ENCODE measurements around the gene FAM180B. TPM values are rescaled to one million over a fixed set of nuclear protein-coding genes. Genes with fewer than 3 reads are reported as not detected.
"Not testable (repeated sequence)": the region's sequence is repeated elsewhere in the genome, so short reads cannot be mapped to it uniquely, and the experiment has no call there.

Gene FAM180B
- total and polyA plus RNA-seq, 4 donors, result 1.5 to 2.9 (median 1.7) TPM

DNA sequence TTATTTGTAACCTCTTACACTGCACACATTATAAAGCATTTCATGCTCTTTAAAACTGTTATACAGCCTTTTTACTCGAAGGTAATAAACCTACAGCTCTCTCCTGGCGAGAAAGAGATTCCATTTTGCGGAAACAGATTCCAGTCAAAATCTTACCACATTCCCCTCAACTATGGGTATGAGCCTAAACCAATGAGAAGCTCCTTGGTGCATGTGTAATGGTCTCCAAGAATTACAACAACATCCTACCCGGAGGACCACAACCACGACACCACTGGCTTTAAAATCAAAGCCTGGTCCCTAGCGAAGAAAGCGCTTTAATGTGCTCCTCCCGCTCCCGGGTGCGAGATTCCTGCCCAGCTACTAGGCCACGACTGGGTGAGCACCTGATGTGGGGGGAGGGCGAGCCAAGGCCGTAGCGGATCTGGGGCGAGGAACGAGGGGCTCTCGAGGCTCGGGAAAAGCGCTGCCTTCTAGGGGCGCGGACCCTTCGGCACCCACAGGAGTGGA, 34.4 kb upstream of the FAM180B start:
- Histone ChIP-seq H3K4me1 (ENCODE audit: control insufficient read depth, insufficient read depth, low read length) (peaks cover 11% of the 10 kb centered on the region), H3K4me3 (ENCODE audit: low read depth, low read length) (peak overlapping the region; percentile 92), H3K36me3 (ENCODE audit: control insufficient read depth, insufficient read depth, low read length) (peaks cover 3% of the 10 kb centered on the region), H3K27ac (ENCODE audit: low read depth, low read length) (peak overlapping the region; percentile 88), H3K9me3 (ENCODE audit: control insufficient read depth, insufficient read depth, low read length) (no peaks in the 10 kb centered on the region), H3K27me3 (ENCODE audit: control insufficient read depth, insufficient read depth, low read length) (no peaks in the 10 kb centered on the region)
- DNase-seq (ENCODE audit: low read depth in 4 of 6, low spot score in 6 of 6), result peak in 2 of 6 donors; percentile 43 to 56
- WGBS (ENCODE audit: insufficient coverage), result 0% methylated on average over 16 of the region's 22 CpGs

DNA sequence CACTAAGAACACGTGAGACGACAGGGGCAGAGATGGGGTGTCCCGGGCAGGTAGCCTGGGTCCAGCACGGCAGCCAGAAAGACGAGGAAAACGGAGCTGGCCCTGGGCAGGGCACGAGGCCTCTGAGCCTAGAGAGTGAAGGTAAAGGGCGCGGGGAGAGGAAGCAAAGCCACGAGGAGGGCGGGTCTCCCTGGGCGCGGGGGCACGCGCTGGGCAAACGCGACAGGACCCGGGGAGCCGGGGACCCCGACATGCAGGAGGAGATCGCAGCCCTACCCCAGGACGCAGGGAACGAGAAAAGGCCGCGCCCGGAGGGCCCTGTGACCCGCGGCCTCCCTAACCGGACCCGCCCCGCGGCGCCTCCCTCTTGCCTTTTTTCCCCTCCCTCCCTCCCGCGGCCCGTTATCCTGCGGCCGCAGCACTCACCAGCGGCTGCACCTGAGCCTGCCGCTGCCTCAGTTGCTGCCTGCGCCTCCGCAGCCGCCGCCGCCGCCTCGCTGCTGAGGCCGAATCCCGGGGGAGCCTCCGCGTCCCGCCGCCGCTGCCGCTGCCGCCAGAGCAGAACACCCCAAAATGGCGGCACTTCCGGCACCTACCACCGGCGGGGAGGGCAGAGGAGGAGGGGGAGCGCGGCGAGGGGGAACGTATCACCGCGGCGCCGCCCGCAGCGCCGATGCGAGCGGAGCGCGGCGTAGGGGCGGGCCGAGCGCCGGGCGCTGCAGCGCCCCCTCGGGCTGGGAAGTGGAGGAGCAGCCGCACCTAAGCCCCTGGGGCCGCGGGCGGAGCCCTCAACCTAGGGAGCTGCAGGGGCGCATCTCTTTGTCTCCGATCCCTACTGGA, 33.7 kb upstream of the FAM180B start, which contains the start of gene CELF1:
TSS of gene CELF1 (minus strand) at position 567 of the 840 bp plus-strand sequence. CDS start 53,609 bp downstream, outside the sequence.
- WGBS (ENCODE audit: insufficient coverage), result under 1% methylated on average over 89 of the region's 89 CpGs
- DNase-seq (ENCODE audit: low read depth in 4 of 6, low spot score in 6 of 6), result peak in 5 of 6 donors; percentile 81 to 98 (median 90)
- peak within 1 kb of the TSS; percentile 90 for H3K27ac ChIP-seq (ENCODE audit: low read depth, low read length)
- H3K36me3 ChIP-seq (ENCODE audit: control insufficient read depth, insufficient read depth, low read length), result peaks cover 3% of the 10 kb centered on the region
- H3K4me3 ChIP-seq (ENCODE audit: low read depth, low read length), result peak within 1 kb of the TSS; percentile 92
- peaks cover 11% of the 10 kb centered on the region for H3K4me1 ChIP-seq (ENCODE audit: control insufficient read depth, insufficient read depth, low read length)
- no peaks in the 10 kb centered on the region for H3K27me3 ChIP-seq (ENCODE audit: control insufficient read depth, insufficient read depth, low read length)
- no peaks in the 10 kb centered on the region for H3K9me3 ChIP-seq (ENCODE audit: control insufficient read depth, insufficient read depth, low read length)

DNA sequence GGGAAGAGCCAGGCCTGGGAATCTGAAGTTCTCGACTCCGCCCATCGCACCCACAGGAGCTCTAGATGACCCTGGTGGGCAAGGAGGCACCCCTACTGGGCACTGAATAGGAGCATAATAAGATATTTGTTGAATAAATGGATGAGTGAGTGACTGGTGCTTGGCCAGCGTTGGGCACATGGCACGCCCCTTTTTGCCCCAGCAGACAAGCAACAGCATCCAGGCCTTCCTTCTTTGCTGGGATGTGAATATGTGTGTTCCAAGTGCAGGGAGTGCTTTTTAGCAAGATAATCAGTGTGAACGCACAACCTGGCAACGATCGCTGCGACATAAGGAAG, 33.1 kb upstream of the FAM180B start:
- 2% methylated on average over 5 of the region's 9 CpGs for WGBS (ENCODE audit: insufficient coverage)
- Histone ChIP-seq H3K4me3 (ENCODE audit: low read depth, low read length) (peak overlapping the region; percentile 92), H3K27ac (ENCODE audit: low read depth, low read length) (peak overlapping the region; percentile 90), H3K27me3 (ENCODE audit: control insufficient read depth, insufficient read depth, low read length) (no peaks in the 10 kb centered on the region), H3K36me3 (ENCODE audit: control insufficient read depth, insufficient read depth, low read length) (peaks cover 3% of the 10 kb centered on the region), H3K4me1 (ENCODE audit: control insufficient read depth, insufficient read depth, low read length) (peaks cover 11% of the 10 kb centered on the region), H3K9me3 (ENCODE audit: control insufficient read depth, insufficient read depth, low read length) (no peaks in the 10 kb centered on the region)
- peak in 1 of 6 donors; percentile 72 for DNase-seq (ENCODE audit: low read depth in 4 of 6, low spot score in 6 of 6)

DNA sequence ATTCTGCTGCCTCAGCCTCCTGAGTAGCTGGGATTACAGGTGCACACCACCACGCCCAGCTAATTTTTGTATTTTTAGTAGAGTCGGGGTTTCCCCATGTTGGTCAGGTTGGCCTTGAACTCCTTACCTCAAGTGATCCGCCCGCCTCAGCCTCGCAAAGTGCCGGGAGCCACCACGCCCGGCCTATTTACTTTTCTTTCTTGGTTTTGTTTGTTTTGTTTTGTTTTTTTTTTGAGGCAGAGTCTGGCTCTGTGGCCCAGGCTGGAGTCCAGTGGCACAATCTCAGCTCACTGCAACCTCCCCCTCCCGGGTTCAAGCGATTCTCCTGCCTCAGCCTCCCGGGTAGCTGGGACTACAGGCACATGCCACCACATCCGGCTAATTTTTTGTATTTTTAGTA, 29.5 kb upstream of the FAM180B start:
- not testable (repeated sequence) for H3K27ac ChIP-seq (ENCODE audit: low read depth, low read length); H3K27me3 ChIP-seq (ENCODE audit: control insufficient read depth, insufficient read depth, low read length); H3K4me3 ChIP-seq (ENCODE audit: low read depth, low read length); H3K36me3 ChIP-seq (ENCODE audit: control insufficient read depth, insufficient read depth, low read length); H3K9me3 ChIP-seq (ENCODE audit: control insufficient read depth, insufficient read depth, low read length); H3K4me1 ChIP-seq (ENCODE audit: control insufficient read depth, insufficient read depth, low read length); DNase-seq (ENCODE audit: low read depth in 4 of 6, low spot score in 6 of 6)
- 100% methylated on average over 4 of the region's 12 CpGs for WGBS (ENCODE audit: insufficient coverage)

DNA sequence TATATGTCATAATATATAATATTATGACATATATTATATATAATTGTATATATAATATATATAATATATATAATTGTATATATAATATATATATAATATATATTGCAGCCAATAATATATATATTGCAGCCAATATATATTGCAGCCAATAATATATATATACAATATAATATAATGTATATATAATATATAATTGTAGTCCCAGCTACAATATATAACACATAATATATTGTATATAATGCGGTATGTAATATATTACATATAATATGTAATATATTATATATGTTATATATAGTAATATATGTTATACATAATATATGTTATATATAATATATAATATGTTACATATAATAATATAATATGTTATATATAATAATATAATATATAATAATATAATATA, 27.8 kb upstream of the FAM180B start:
- no peak overlapping the region for H3K27ac ChIP-seq (ENCODE audit: low read depth, low read length)
- H3K9me3 ChIP-seq (ENCODE audit: control insufficient read depth, insufficient read depth, low read length), result no peaks in the 10 kb centered on the region
- no peaks in the 10 kb centered on the region for H3K4me1 ChIP-seq (ENCODE audit: control insufficient read depth, insufficient read depth, low read length)
- DNase-seq (ENCODE audit: low read depth in 4 of 6, low spot score in 6 of 6), result no peak
- no peak overlapping the region for H3K4me3 ChIP-seq (ENCODE audit: low read depth, low read length)
- no peaks in the 10 kb centered on the region for H3K27me3 ChIP-seq (ENCODE audit: control insufficient read depth, insufficient read depth, low read length)
- WGBS (ENCODE audit: insufficient coverage), result no CpG with 5 or more reads among the region's 1 CpG
- no peaks in the 10 kb centered on the region for H3K36me3 ChIP-seq (ENCODE audit: control insufficient read depth, insufficient read depth, low read length)

DNA sequence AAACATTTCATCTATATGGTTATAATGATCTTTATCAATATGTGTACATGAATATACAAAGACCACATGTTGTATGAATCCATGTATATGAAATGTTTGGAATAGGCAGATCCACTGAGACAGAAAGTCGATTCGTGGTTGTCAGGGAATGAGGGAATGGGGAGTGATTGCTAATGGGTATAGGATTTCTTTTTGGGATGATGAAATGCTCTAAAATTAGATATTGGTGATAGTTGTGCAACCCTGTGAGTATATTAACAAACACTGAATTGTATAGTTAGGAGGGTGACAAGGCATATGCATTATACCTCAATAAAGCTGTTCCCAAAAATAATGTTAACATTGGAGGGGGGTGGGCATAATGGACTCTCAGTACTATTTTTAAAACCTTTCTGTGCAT, 26.1 kb upstream of the FAM180B start:
- DNase-seq (ENCODE audit: low read depth in 4 of 6, low spot score in 6 of 6), result no peak
- H3K27ac ChIP-seq (ENCODE audit: low read depth, low read length), result no peak overlapping the region
- peaks cover 7% of the 10 kb centered on the region for H3K4me1 ChIP-seq (ENCODE audit: control insufficient read depth, insufficient read depth, low read length)
- H3K27me3 ChIP-seq (ENCODE audit: control insufficient read depth, insufficient read depth, low read length), result no peaks in the 10 kb centered on the region
- H3K36me3 ChIP-seq (ENCODE audit: control insufficient read depth, insufficient read depth, low read length), result no peaks in the 10 kb centered on the region
- H3K9me3 ChIP-seq (ENCODE audit: control insufficient read depth, insufficient read depth, low read length), result no peaks in the 10 kb centered on the region
- WGBS (ENCODE audit: insufficient coverage), result 90% methylated on average over 2 of the region's 2 CpGs
- H3K4me3 ChIP-seq (ENCODE audit: low read depth, low read length), result no peak overlapping the region

DNA sequence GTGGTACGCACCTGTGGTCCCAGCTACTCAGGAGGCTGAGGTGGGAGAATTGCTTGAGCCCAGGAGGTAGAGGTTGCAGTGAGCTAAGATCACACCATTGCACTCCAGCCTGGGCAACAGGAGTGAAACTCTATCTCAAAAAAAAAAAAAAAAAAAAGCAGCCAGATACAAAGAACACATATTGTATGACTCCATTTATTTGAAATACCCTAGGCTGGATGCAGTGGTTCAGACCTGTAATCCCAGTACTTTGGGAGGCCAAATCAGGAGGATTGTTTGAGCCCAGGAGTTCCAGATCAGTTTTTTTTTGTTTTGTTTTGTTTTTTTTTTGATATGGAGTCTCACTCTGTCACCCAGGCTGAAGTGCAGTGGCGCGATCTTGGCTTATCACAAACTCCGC, 24.1 kb upstream of the FAM180B start:
- not testable (repeated sequence) for H3K9me3 ChIP-seq (ENCODE audit: control insufficient read depth, insufficient read depth, low read length); H3K4me3 ChIP-seq (ENCODE audit: low read depth, low read length); DNase-seq (ENCODE audit: low read depth in 4 of 6, low spot score in 6 of 6); H3K27me3 ChIP-seq (ENCODE audit: control insufficient read depth, insufficient read depth, low read length); H3K36me3 ChIP-seq (ENCODE audit: control insufficient read depth, insufficient read depth, low read length); H3K27ac ChIP-seq (ENCODE audit: low read depth, low read length)
- H3K4me1 ChIP-seq (ENCODE audit: control insufficient read depth, insufficient read depth, low read length), result peaks cover 16% of the 10 kb centered on the region
- WGBS (ENCODE audit: insufficient coverage), result 100% methylated on average over 2 of the region's 4 CpGs

DNA sequence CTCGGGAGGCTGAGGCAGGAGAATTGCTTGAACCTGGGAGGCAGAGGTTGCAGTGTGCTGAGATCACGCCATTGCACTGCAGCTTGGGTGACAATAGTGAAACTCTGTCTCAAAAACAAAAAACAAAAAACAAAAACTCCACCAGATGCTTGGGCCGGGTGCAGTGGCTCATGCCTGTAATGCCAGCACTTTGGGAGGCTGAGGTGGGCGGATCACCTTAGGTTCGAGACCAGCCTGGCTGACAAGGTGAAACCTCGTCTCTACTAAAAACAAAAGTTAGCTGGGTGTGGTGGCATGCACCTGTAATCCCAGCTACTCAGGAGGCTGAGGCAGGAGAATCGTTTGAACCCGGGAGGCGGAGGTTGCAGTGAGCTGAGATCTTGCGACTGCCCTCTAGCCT, 22.1 kb upstream of the FAM180B start:
- WGBS (ENCODE audit: insufficient coverage), result 100% methylated on average over 3 of the region's 10 CpGs
- H3K27me3 ChIP-seq (ENCODE audit: control insufficient read depth, insufficient read depth, low read length); H3K36me3 ChIP-seq (ENCODE audit: control insufficient read depth, insufficient read depth, low read length); H3K4me3 ChIP-seq (ENCODE audit: low read depth, low read length); DNase-seq (ENCODE audit: low read depth in 4 of 6, low spot score in 6 of 6); H3K9me3 ChIP-seq (ENCODE audit: control insufficient read depth, insufficient read depth, low read length); H3K27ac ChIP-seq (ENCODE audit: low read depth, low read length): not testable (repeated sequence)
- H3K4me1 ChIP-seq (ENCODE audit: control insufficient read depth, insufficient read depth, low read length), result peaks cover 16% of the 10 kb centered on the region

DNA sequence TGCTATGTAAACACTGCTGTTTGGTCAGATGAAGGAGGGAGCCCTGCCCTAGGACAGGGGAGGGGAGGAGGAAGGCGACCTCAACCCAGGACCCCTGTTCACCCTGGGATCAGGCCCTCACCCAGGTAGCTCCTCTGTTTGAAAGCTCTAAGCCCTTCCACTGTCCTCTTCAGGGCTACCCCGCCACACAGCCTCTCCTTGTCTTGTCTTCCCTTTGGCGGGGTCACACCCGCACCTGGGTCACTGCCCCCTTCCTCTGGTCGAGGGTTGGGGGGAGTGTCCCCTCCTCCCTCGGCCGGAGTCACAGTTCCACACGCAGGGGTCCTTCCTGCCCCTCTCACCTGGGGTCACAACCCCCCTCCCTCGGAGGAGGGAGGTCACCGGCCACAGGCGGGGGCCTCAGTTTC, 21.5 kb upstream of the FAM180B start:
- Histone ChIP-seq H3K36me3 (ENCODE audit: control insufficient read depth, insufficient read depth, low read length) (peaks cover 15% of the 10 kb centered on the region), H3K27me3 (ENCODE audit: control insufficient read depth, insufficient read depth, low read length) (no peaks in the 10 kb centered on the region), H3K4me3 (ENCODE audit: low read depth, low read length) (peak overlapping the region; percentile 74), H3K4me1 (ENCODE audit: control insufficient read depth, insufficient read depth, low read length) (peaks cover 16% of the 10 kb centered on the region), H3K27ac (ENCODE audit: low read depth, low read length) (peak overlapping the region; percentile 82), H3K9me3 (ENCODE audit: control insufficient read depth, insufficient read depth, low read length) (no peaks in the 10 kb centered on the region)
- WGBS (ENCODE audit: insufficient coverage), result 8% methylated on average over 9 of the region's 11 CpGs
- no peak for DNase-seq (ENCODE audit: low read depth in 4 of 6, low spot score in 6 of 6)
